Measurements from ENCODE around the gene KCNE1. TPM values are rescaled to one million over a fixed set of nuclear protein-coding genes. Genes with fewer than 3 reads are reported as not detected.
"Not testable (repeated sequence)": the region's sequence is repeated elsewhere in the genome, so short reads cannot be mapped to it uniquely, and the experiment has no call there.

The KCNE1 gene
- total and polyA plus RNA-seq, 2 donors (not counting 1 experiment from before 2014, with no cell fraction given), result 0.33 to 0.45 TPM

DNA sequence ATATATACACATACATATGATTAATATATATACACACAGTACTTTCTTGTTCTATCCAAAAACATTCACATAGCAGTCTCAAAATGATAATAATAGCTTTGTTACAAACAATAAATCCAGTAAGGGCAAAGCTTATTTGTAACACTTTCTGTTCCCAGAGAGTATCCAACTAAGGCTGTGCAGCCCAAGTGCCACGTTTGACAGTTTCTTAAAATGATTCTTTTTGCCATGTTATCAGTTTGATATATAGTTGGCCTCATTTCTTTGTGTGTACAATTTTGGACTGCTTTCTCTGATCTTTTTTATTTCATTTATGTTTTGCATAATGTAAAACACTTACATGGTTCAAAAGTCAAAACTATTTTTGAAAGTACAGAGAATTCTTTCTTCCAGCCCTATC lies 11.8 kb downstream of the KCNE1 start:
- no peaks in the 10 kb centered on the region for H3K4me1 ChIP-seq (ENCODE audit: control insufficient read depth, extremely low read depth, insufficient read depth, low read length)
- TF ChIP-seq, protein P1, sequence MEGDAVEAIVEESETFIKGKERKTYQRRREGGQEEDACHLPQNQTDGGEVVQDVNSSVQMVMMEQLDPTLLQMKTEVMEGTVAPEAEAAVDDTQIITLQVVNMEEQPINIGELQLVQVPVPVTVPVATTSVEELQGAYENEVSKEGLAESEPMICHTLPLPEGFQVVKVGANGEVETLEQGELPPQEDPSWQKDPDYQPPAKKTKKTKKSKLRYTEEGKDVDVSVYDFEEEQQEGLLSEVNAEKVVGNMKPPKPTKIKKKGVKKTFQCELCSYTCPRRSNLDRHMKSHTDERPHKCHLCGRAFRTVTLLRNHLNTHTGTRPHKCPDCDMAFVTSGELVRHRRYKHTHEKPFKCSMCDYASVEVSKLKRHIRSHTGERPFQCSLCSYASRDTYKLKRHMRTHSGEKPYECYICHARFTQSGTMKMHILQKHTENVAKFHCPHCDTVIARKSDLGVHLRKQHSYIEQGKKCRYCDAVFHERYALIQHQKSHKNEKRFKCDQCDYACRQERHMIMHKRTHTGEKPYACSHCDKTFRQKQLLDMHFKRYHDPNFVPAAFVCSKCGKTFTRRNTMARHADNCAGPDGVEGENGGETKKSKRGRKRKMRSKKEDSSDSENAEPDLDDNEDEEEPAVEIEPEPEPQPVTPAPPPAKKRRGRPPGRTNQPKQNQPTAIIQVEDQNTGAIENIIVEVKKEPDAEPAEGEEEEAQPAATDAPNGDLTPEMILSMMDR (conservative IDR thresholded peaks at IDR 0.05 in 1 of 2, IDR thresholded peaks at IDR 0.05 in 1 of 2; ENCODE audit: low read depth in 1 of 2, low read length in 2 of 2), result no peak
- no peak for TF ChIP-seq EZH2 (IDR thresholded peaks at IDR 0.05; ENCODE audit: low read length, missing control alignments)
- no peaks in the 10 kb centered on the region for H3K36me3 ChIP-seq (ENCODE audit: control insufficient read depth, insufficient read depth, low read length)
- H3K9ac ChIP-seq (ENCODE audit: insufficient read depth, low read length), result no peak overlapping the region
- no peak overlapping the region for H3K4me3 ChIP-seq (replicated peaks in 1 of 4; ENCODE audit: control extremely low read depth in 1 of 4, insufficient read depth in 1 of 4, low read depth in 3 of 4, low read length in 4 of 4)
- no peaks in the 10 kb centered on the region for H3K79me2 ChIP-seq (ENCODE audit: control insufficient read depth, insufficient read depth, low read length)
- H3K27me3 ChIP-seq (ENCODE audit: control insufficient read depth, insufficient read depth, low read length), result peaks cover 8% of the 10 kb centered on the region
- H3K27ac ChIP-seq (ENCODE audit: insufficient read depth, low read length), result no peak overlapping the region
- H4K20me1 ChIP-seq (ENCODE audit: control insufficient read depth, extremely low read depth, insufficient read depth, low read length), result no peaks in the 10 kb centered on the region
- no peak overlapping the region for H2AFZ ChIP-seq (ENCODE audit: low read length)
- H3K9me3 ChIP-seq (ENCODE audit: control insufficient read depth, insufficient read depth, low read depth, low read length), result no peaks in the 10 kb centered on the region
- H3K4me2 ChIP-seq (ENCODE audit: extremely low read depth, insufficient read depth, low read length), result no peak overlapping the region
- no peak for DNase-seq (ENCODE audit: low read depth in 2 of 2)

DNA sequence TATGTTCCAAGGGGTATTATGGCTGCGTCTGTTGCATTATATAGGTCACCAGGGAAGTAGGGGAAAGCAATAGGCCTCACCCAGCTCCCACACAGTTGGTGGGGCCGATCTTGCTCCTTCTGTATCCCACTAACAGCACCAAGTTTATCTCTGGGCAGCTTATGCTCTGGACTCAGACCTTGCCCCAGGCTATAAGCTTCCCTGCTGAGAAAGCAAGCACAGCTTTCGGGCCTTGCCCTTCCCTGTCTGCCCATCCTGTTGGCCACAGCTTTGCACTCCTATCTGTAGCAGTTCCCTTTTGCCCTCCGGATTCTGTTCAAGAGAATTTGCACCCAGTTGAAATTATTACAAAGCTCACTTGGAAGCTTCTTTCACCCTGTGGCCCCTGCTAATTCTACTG lies 12.9 kb downstream of the KCNE1 start:
- H3K4me3 ChIP-seq (replicated peaks in 1 of 4; ENCODE audit: control extremely low read depth in 1 of 4, insufficient read depth in 1 of 4, low read depth in 3 of 4, low read length in 4 of 4), result no peak overlapping the region
- DNase-seq (ENCODE audit: low read depth in 2 of 2), result no peak
- no peaks in the 10 kb centered on the region for H3K4me1 ChIP-seq (ENCODE audit: control insufficient read depth, extremely low read depth, insufficient read depth, low read length)
- no peak overlapping the region for H2AFZ ChIP-seq (ENCODE audit: low read length)
- no peak for TF ChIP-seq EZH2 (IDR thresholded peaks at IDR 0.05; ENCODE audit: low read length, missing control alignments)
- TF ChIP-seq, protein P1 (conservative IDR thresholded peaks at IDR 0.05 in 1 of 2, IDR thresholded peaks at IDR 0.05 in 1 of 2; ENCODE audit: low read depth in 1 of 2, low read length in 2 of 2), result no peak
- no peak overlapping the region for H3K4me2 ChIP-seq (ENCODE audit: extremely low read depth, insufficient read depth, low read length)
- H3K79me2 ChIP-seq (ENCODE audit: control insufficient read depth, insufficient read depth, low read length), result no peaks in the 10 kb centered on the region
- no peaks in the 10 kb centered on the region for H3K9me3 ChIP-seq (ENCODE audit: control insufficient read depth, insufficient read depth, low read depth, low read length)
- peaks cover 8% of the 10 kb centered on the region for H3K27me3 ChIP-seq (ENCODE audit: control insufficient read depth, insufficient read depth, low read length)
- H3K27ac ChIP-seq (ENCODE audit: insufficient read depth, low read length), result no peak overlapping the region
- no peak overlapping the region for H3K9ac ChIP-seq (ENCODE audit: insufficient read depth, low read length)
- no peaks in the 10 kb centered on the region for H3K36me3 ChIP-seq (ENCODE audit: control insufficient read depth, insufficient read depth, low read length)
- H4K20me1 ChIP-seq (ENCODE audit: control insufficient read depth, extremely low read depth, insufficient read depth, low read length), result no peaks in the 10 kb centered on the region

DNA sequence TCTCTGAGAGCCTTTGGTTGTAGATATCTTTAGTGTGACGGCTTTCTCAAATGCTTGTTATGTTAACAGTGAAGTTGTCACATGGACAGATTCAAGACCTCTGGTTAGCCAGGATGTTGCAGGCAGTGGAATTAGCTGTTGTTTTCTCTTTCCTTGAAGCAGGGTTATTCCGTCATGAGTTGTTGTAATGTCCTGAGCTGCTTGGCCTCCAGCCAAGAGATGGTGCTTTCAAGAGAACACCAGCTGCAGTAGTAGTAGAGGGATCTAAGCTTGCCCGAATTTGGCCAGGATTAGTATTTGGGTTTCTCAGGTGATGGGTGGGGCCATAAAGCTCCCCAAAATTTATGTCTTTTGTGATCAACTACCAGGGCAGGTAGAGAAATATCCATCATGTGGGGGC lies 13.4 kb downstream of the KCNE1 start:
- H3K79me2 ChIP-seq (ENCODE audit: control insufficient read depth, insufficient read depth, low read length), result no peaks in the 10 kb centered on the region
- peaks cover 8% of the 10 kb centered on the region for H3K27me3 ChIP-seq (ENCODE audit: control insufficient read depth, insufficient read depth, low read length)
- H3K4me3 ChIP-seq (replicated peaks in 1 of 4; ENCODE audit: control extremely low read depth in 1 of 4, insufficient read depth in 1 of 4, low read depth in 3 of 4, low read length in 4 of 4), result no peak overlapping the region
- TF ChIP-seq, protein P1 (conservative IDR thresholded peaks at IDR 0.05 in 1 of 2, IDR thresholded peaks at IDR 0.05 in 1 of 2; ENCODE audit: low read depth in 1 of 2, low read length in 2 of 2), result no peak
- TF ChIP-seq EZH2 (IDR thresholded peaks at IDR 0.05; ENCODE audit: low read length, missing control alignments), result no peak
- H3K27ac ChIP-seq (ENCODE audit: insufficient read depth, low read length), result no peak overlapping the region
- DNase-seq (ENCODE audit: low read depth in 2 of 2), result peak in 1 of 2 donors; percentile 62
- H2AFZ ChIP-seq (ENCODE audit: low read length), result no peak overlapping the region
- no peak overlapping the region for H3K9ac ChIP-seq (ENCODE audit: insufficient read depth, low read length)
- H3K9me3 ChIP-seq (ENCODE audit: control insufficient read depth, insufficient read depth, low read depth, low read length), result no peaks in the 10 kb centered on the region
- no peaks in the 10 kb centered on the region for H4K20me1 ChIP-seq (ENCODE audit: control insufficient read depth, extremely low read depth, insufficient read depth, low read length)
- no peaks in the 10 kb centered on the region for H3K36me3 ChIP-seq (ENCODE audit: control insufficient read depth, insufficient read depth, low read length)
- no peak overlapping the region for H3K4me2 ChIP-seq (ENCODE audit: extremely low read depth, insufficient read depth, low read length)
- no peaks in the 10 kb centered on the region for H3K4me1 ChIP-seq (ENCODE audit: control insufficient read depth, extremely low read depth, insufficient read depth, low read length)

DNA sequence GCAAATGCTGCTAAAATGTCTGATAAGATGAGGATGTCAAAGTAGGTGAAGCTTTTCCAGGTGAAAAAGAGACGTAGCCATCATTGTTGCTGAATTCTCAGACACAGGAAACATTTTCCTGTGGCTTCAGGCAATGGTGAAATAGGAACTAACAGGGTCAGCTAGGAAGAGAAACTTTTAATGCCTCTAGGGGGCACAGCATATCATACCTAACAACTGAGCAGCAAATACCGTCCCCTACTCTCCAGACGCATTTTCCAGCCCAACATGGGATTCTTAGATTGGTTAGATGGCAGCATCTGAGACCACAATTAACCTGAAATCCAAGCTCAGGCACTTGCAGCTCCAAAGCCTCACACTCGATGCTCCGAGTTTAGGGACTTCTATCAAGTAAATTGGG lies 28.2 kb downstream of the KCNE1 start:
- not testable (repeated sequence) for H3K36me3 ChIP-seq (ENCODE audit: control insufficient read depth, insufficient read depth, low read length); H3K4me3 ChIP-seq (replicated peaks in 1 of 4; ENCODE audit: control extremely low read depth in 1 of 4, insufficient read depth in 1 of 4, low read depth in 3 of 4, low read length in 4 of 4); H3K27me3 ChIP-seq (ENCODE audit: control insufficient read depth, insufficient read depth, low read length); DNase-seq (ENCODE audit: low read depth in 2 of 2); H2AFZ ChIP-seq (ENCODE audit: low read length); H3K9ac ChIP-seq (ENCODE audit: insufficient read depth, low read length); H3K4me1 ChIP-seq (ENCODE audit: control insufficient read depth, extremely low read depth, insufficient read depth, low read length); H3K4me2 ChIP-seq (ENCODE audit: extremely low read depth, insufficient read depth, low read length); H3K27ac ChIP-seq (ENCODE audit: insufficient read depth, low read length); H3K79me2 ChIP-seq (ENCODE audit: control insufficient read depth, insufficient read depth, low read length); H4K20me1 ChIP-seq (ENCODE audit: control insufficient read depth, extremely low read depth, insufficient read depth, low read length); H3K9me3 ChIP-seq (ENCODE audit: control insufficient read depth, insufficient read depth, low read depth, low read length)

DNA sequence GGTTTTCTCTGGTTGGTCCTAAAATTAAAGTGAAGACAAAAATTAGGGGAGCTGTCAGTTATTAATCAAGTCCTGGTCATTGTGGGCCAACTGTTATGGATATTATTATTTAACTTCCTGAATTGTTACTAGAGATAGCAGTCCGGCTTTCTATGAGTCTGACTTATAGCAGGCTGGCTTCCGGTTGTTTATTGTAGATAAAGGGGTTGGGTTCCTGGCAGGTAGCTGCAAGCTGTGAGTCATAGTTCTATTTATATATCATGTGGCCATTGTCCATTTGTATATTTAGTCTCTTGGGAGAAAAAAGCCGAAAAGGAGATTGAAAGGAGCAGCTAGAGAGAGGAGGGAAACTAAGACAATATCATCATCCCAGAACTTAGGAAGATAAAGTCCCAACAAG lies 28.6 kb downstream of the KCNE1 start:
- not testable (repeated sequence) for H2AFZ ChIP-seq (ENCODE audit: low read length); H3K36me3 ChIP-seq (ENCODE audit: control insufficient read depth, insufficient read depth, low read length); H3K27ac ChIP-seq (ENCODE audit: insufficient read depth, low read length); H3K27me3 ChIP-seq (ENCODE audit: control insufficient read depth, insufficient read depth, low read length); H3K4me1 ChIP-seq (ENCODE audit: control insufficient read depth, extremely low read depth, insufficient read depth, low read length); DNase-seq (ENCODE audit: low read depth in 2 of 2); H3K9me3 ChIP-seq (ENCODE audit: control insufficient read depth, insufficient read depth, low read depth, low read length); H4K20me1 ChIP-seq (ENCODE audit: control insufficient read depth, extremely low read depth, insufficient read depth, low read length); H3K79me2 ChIP-seq (ENCODE audit: control insufficient read depth, insufficient read depth, low read length); H3K4me2 ChIP-seq (ENCODE audit: extremely low read depth, insufficient read depth, low read length); H3K9ac ChIP-seq (ENCODE audit: insufficient read depth, low read length); H3K4me3 ChIP-seq (replicated peaks in 1 of 4; ENCODE audit: control extremely low read depth in 1 of 4, insufficient read depth in 1 of 4, low read depth in 3 of 4, low read length in 4 of 4)

Measured in fibroblast of lung (primary cell).